Ovary (tissue), 9 donors: ENCODE measurements around the gene SEPTIN5. TPM values are rescaled to one million over a fixed set of nuclear protein-coding genes. Genes with fewer than 3 reads are reported as not detected.

Source experiments
- DNase-seq, 5 donors: peaks; one replicate each; pipeline ENCODE4 v3.0.0-alpha.2; 2019 to 2020
- H3K27ac ChIP-seq, 2 donors: fragments of 200-600 bp; one replicate each; pipeline versions ENCODE4 v1.5.1 to v1.8.0; 2019 to 2022
- H3K27me3 ChIP-seq: fragments of 200-600 bp; one replicate; pipeline ENCODE4 v1.8.0; 2022
- H3K36me3 ChIP-seq: fragments of 200-600 bp; sonication (generic); one replicate; pipeline ENCODE4 v1.5.1; 2019
- H3K4me1 ChIP-seq: one replicate; pipeline ENCODE4 v1.8.1; 2013; ENCODE audit warnings: mild to moderate bottlenecking, moderate library complexity; ENCODE audit not compliant: insufficient read depth
- H3K4me3 ChIP-seq: fragments of 200-600 bp; sonication (generic); one replicate; pipeline ENCODE4 v1.5.1; 2017
- H3K9me3 ChIP-seq, 2 donors: fragments of 200-600 bp in 1 of 2; sonication (generic) in 1 of 2; one replicate each; pipeline versions ENCODE4 v1.5.1 to v1.8.1; 2013 to 2019; ENCODE audit warnings: mild to moderate bottlenecking in 1 of 2, moderate library complexity in 1 of 2
- CTCF ChIP-seq, 3 donors: fragments of 450-650 bp in 2 of 3; fragments of 200-600 bp in 1 of 3; IDR thresholded peaks; one replicate each; pipeline versions ENCODE4 v1.5.1 to v1.8.0; 2016 to 2022; ENCODE audit warnings: antibody characterized with exemption in 3 of 3, mild to moderate bottlenecking in 1 of 3
- EP300 ChIP-seq: sonication (generic); formaldehyde crosslinking; IDR thresholded peaks from one replicate; pipeline ENCODE4 v1.6.1; 2017; ENCODE audit warnings: antibody characterized with exemption
- POLR2A ChIP-seq: fragments of 450-650 bp; IDR thresholded peaks from one replicate; pipeline ENCODE4 v1.6.1; 2017; ENCODE audit warnings: antibody characterized with exemption, mild to moderate bottlenecking, moderate library complexity
- WGBS, 3 donors: extraction: QIAGEN DNeasy Blood & Tissue Kit in 1 of 3; methylation state at CpG; one replicate each; pipeline versions ENCODE4 v1.1.5 to v1.1.7; 2013 to 2017; 5-methylcytosine and 5-hydroxymethylcytosine counted together
- intact Hi-C, 4 donors: fragments of 100-400 bp; cut with DNase I; formaldehyde crosslinking; loops; one replicate each; pipeline versions ENCODE4 v1.11.0 to v1.15.1; 2022 to 2023
- polyA plus RNA-seq, 2 donors: library from polyadenylated mRNA; stranded (reverse); fragments of 200-250 nt in 1 of 2; fragments of 350-450 nt in 1 of 2; fragmentation: Illumina TruSeq in 1 of 2; extraction: RNeasy Lipid Tissue Mini Kit (QIAGEN cat#74804) in 1 of 2; gene quantifications; one replicate each; pipeline ENCODE4 v1.2.3, GENCODE V29; 2013 to 2014
- total RNA-seq, 7 donors: library from RNA; depleted of rRNA in 2 of 7; stranded (reverse); fragments of >200 nt in 2 of 7; fragmentation: NEBNext Ultra II Directional in 3 of 7; extraction: Animal tissue kit (Norgen Biotek cat#: 25700) in 3 of 7; gene quantifications; one replicate each; pipeline versions ENCODE4 v1.1.0 to v1.2.4, GENCODE V29; 2016 to 2023
- donor health status: DM: no; HTN: no; CAD: no; lungs with moderate emphysema.
- donor health status: DM: no; HTN: no; CAD: no.
- donor health status: Bipolar disorder and iron deficiency.
- donor health status: DM: yes; HTN: yes; CAD: no.
- donor health status: DM: no; HTN: no; CAD: no.
- donor health status: DM: yes; HTN: yes; CAD: no.

Gene SEPTIN5
- total and polyA plus RNA-seq, 9 donors: 21.0 to 55.0 (median 30.9) TPM

- no peaks in the 10 kb centered on the region for H3K4me1 ChIP-seq
- intact Hi-C loops: no loop called here
- no peak for DNase-seq
- no peaks in the 10 kb centered on the region for H3K36me3 ChIP-seq
- TF ChIP-seq EP300: no peak
- TF ChIP-seq POLR2A: no peak
- TF ChIP-seq CTCF (IDR thresholded peaks at IDR 0.05): no peak
- no peaks in the 10 kb centered on the region for H3K27me3 ChIP-seq
- H3K9me3 ChIP-seq: no peaks in the 10 kb centered on the region
- no peak overlapping the region for H3K4me3 ChIP-seq
- no peak overlapping the region for H3K27ac ChIP-seq
- 83 to 96% (median 83%) methylated on average over 6 of the region's 6 CpGs for WGBS, 3 donors
Observed at GRCh38 chr22:19728271-19728670, 14.0 kb downstream of the SEPTIN5 start.

DNA sequence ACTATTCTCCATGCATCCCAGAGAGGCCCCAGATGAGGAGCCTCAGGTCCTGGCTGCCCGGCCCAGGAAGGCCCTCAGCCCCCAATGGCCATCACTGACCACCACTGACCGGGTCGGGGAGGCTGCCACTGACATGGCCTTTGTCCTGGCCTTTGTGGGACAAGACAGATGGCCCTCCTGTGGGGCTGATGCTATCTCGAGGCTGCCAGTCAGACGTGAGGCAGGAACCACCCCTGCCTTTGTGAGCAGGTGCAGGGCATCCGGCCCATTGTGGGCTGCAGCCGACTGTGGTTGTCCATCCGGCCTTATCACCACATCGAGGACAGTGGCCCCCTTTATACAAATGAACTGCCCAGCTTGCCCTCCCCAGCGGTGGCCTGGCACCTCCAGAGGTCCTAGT, 14.5 kb downstream of the SEPTIN5 start:
- Histone ChIP-seq H3K9me3 (no peaks in the 10 kb centered on the region), H3K4me3 (no peak overlapping the region), H3K4me1 (no peaks in the 10 kb centered on the region), H3K27me3 (no peaks in the 10 kb centered on the region), H3K27ac (no peak overlapping the region), H3K36me3 (no peaks in the 10 kb centered on the region)
- TF ChIP-seq EP300 (no peak), CTCF (IDR thresholded peaks at IDR 0.05) (no peak)
- intact Hi-C loops: no loop called here
- 79 to 83% (median 82%) methylated on average over 10 of the region's 10 CpGs for WGBS, 3 donors
- no peak for DNase-seq

DNA sequence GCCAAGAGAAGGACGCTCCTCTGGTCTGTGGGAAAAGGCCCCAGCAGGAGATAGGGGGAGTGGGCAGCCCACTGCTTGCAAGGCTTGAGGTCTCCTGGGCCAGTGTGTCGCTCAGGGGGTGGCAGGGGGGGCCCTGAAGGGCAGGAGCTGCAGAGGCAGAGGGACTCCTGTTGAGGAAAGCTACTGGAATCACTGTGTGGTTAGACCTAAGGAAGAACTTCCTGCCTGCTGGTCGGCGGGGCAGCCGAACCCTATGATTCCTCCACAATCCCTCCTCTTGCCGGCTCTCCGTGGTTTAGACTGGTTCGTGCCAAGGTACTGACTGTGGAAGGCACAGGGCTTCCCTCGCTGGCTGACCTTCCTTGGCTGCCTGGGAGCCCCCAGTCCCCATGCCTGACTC, 15.2 kb downstream of the SEPTIN5 start:
- no peak for DNase-seq
- no peak overlapping the region for H3K27ac ChIP-seq
- no peaks in the 10 kb centered on the region for H3K4me1 ChIP-seq
- intact Hi-C loops: no loop called here
- H3K36me3 ChIP-seq: no peaks in the 10 kb centered on the region
- no peaks in the 10 kb centered on the region for H3K27me3 ChIP-seq
- no peak overlapping the region for H3K4me3 ChIP-seq
- no peak for TF ChIP-seq CTCF (IDR thresholded peaks at IDR 0.05)
- TF ChIP-seq EP300: no peak
- no peak for TF ChIP-seq POLR2A
- 81 to 88% (median 86%) methylated on average over 9 of the region's 9 CpGs for WGBS, 3 donors
- no peaks in the 10 kb centered on the region for H3K9me3 ChIP-seq

- no peaks in the 10 kb centered on the region for H3K27me3 ChIP-seq
- no peak overlapping the region for H3K4me3 ChIP-seq
- WGBS, 3 donors: 92 to 98% (median 94%) methylated on average over 8 of the region's 8 CpGs
- no peaks in the 10 kb centered on the region for H3K4me1 ChIP-seq
- no peaks in the 10 kb centered on the region for H3K36me3 ChIP-seq
- DNase-seq: peak in 1 of 5 donors; percentile 38
- intact Hi-C loops: loop anchor here (2.0 to 5.0 kb wide), 4 partner anchors 181 to 287 kb away; partner anchors contain the start of gene ARVCF (in 1 of the 4)
- TF ChIP-seq EP300 (no peak), POLR2A (no peak), CTCF (IDR thresholded peaks at IDR 0.05) (no peak)
- H3K9me3 ChIP-seq: no peaks in the 10 kb centered on the region
- no peak overlapping the region for H3K27ac ChIP-seq
Observed at GRCh38 chr22:19730198-19730597, 15.9 kb downstream of the SEPTIN5 start.
